PC-3 (cell line): ENCODE measurements around the gene STK25. TPM values are rescaled to one million over a fixed set of nuclear protein-coding genes. Genes with fewer than 3 reads are reported as not detected.

Source experiments
- ATAC-seq: fragments of 200-7000 bp; cut with Tn5 transposase; 2 replicates; pipeline ENCODE4 v1.9.1; 2020; ENCODE audit warnings: mild to moderate bottlenecking, moderate library complexity
- BruUV-seq: library from RNA; stranded (reverse); fragments of 400-500 nt; replicated peaks from 2 replicates; lab custom pipeline; 2021; lab: Mats Ljungman, UMichigan
- CTCF ChIA-PET: fragments of 300-600 bp; sonication (Branson Sonifier 250); formaldehyde crosslinking; loops from one replicate; lab custom pipeline; 2022; ENCODE audit warnings: antibody characterized with exemption; lab: Charles Lee
- POLR2A ChIA-PET: fragments of 300-600 bp; sonication (Branson Sonifier 250); formaldehyde crosslinking; loops from one replicate; lab custom pipeline; 2022; ENCODE audit warnings: antibody characterized with exemption; ENCODE audit not compliant: unreplicated experiment; lab: Charles Lee
- DNase-seq: peaks from one replicate; pipeline ENCODE4 v3.0.0-alpha.2; 2015
- H2AFZ ChIP-seq: fragments of 300-600 bp; sonication (generic); 2 replicates; pipeline ENCODE4 v1.6.0; 2016; ENCODE audit warnings: antibody characterized with exemption, low read length
- H3F3A ChIP-seq: fragments of 300-600 bp; sonication (generic); one replicate; pipeline ENCODE4 v1.6.0; 2017; ENCODE audit warnings: antibody characterized with exemption, low read length, control low read depth, mild to moderate bottlenecking; ENCODE audit not compliant: unreplicated experiment
- H3K27ac ChIP-seq: fragments of 300-600 bp; sonication (generic); 2 replicates; pipeline ENCODE4 v1.5.1; 2016; ENCODE audit warnings: mild to moderate bottlenecking, low read length
- H3K27me3 ChIP-seq: fragments of 300-600 bp; sonication (generic); 2 replicates; pipeline ENCODE4 v1.6.1; 2016; ENCODE audit warnings: low read length, mixed read lengths
- H3K36me3 ChIP-seq: fragments of 300-600 bp; sonication (generic); 2 replicates; pipeline ENCODE4 v1.6.1; 2016; ENCODE audit warnings: low read depth, mixed run types, low read length, mixed read lengths
- H3K4me1 ChIP-seq: fragments of 300-600 bp; sonication (generic); 2 replicates; pipeline ENCODE4 v1.5.1; 2016; ENCODE audit warnings: low read length; ENCODE audit not compliant: insufficient read depth
- H3K4me2 ChIP-seq: fragments of 300-600 bp; sonication (generic); 2 replicates; pipeline ENCODE4 v1.6.0; 2016; ENCODE audit warnings: low read length
- H3K4me3 ChIP-seq: fragments of 300-600 bp; sonication (generic); 2 replicates; pipeline ENCODE4 v1.5.1; 2016; ENCODE audit warnings: mild to moderate bottlenecking, low read length, mixed read lengths
- H3K79me2 ChIP-seq: fragments of 300-600 bp; sonication (generic); 2 replicates; pipeline ENCODE4 v1.6.1; 2017; ENCODE audit warnings: low read length, mixed read lengths
- H3K9ac ChIP-seq: fragments of 300-600 bp; sonication (generic); 2 replicates; pipeline ENCODE4 v1.6.0; 2016; ENCODE audit warnings: mild to moderate bottlenecking, low read length
- H3K9me2 ChIP-seq: fragments of 300-600 bp; sonication (generic); replicated peaks from 2 replicates; pipeline ENCODE4 v1.6.1; 2016; ENCODE audit warnings: mixed run types, low read length, mixed read lengths
- H3K9me3 ChIP-seq: fragments of 300-600 bp; sonication (generic); 2 replicates; pipeline ENCODE4 v1.6.1; 2016; ENCODE audit warnings: low read length, mixed read lengths
- H4K20me1 ChIP-seq: fragments of 300-600 bp; sonication (generic); 2 replicates; pipeline ENCODE4 v1.6.1; 2016; ENCODE audit warnings: low read length, mixed read lengths
- EZH2 ChIP-seq: fragments of 300-600 bp; sonication (generic); IDR thresholded peaks from one replicate; pipeline ENCODE4 v1.6.1; 2017; ENCODE audit warnings: antibody characterized with exemption, mild to moderate bottlenecking, low read length; ENCODE audit not compliant: unreplicated experiment
- EZH2phosphoT487 ChIP-seq: fragments of 300-600 bp; sonication (generic); IDR thresholded peaks from 2 replicates; pipeline ENCODE4 v1.6.1; 2018; ENCODE audit warnings: mild to moderate bottlenecking, antibody characterized with exemption, low read length, borderline replicate concordance
- intact Hi-C: fragments of 100-400 bp; cut with micrococcal nuclease; formaldehyde crosslinking; loops from 2 replicates; pipeline ENCODE4 v1.9.0; 2023
- total RNA-seq: library from RNA; depleted of rRNA; stranded (reverse); fragments of >200 nt; gene quantifications from 2 replicates; pipeline ENCODE4 v1.2.3, GENCODE V29; 2014
- TF ChIP-seq, protein P1 (sequence below): fragments of 300-600 bp; sonication (generic); conservative IDR thresholded peaks from 2 replicates; pipeline ENCODE4 v1.5.1; 2017; ENCODE audit warnings: antibody characterized with exemption, low read depth, mild to moderate bottlenecking, low read length

STK25 gene
- total RNA-seq, 1 experiment from 2014 or later, result 198 TPM

DNA sequence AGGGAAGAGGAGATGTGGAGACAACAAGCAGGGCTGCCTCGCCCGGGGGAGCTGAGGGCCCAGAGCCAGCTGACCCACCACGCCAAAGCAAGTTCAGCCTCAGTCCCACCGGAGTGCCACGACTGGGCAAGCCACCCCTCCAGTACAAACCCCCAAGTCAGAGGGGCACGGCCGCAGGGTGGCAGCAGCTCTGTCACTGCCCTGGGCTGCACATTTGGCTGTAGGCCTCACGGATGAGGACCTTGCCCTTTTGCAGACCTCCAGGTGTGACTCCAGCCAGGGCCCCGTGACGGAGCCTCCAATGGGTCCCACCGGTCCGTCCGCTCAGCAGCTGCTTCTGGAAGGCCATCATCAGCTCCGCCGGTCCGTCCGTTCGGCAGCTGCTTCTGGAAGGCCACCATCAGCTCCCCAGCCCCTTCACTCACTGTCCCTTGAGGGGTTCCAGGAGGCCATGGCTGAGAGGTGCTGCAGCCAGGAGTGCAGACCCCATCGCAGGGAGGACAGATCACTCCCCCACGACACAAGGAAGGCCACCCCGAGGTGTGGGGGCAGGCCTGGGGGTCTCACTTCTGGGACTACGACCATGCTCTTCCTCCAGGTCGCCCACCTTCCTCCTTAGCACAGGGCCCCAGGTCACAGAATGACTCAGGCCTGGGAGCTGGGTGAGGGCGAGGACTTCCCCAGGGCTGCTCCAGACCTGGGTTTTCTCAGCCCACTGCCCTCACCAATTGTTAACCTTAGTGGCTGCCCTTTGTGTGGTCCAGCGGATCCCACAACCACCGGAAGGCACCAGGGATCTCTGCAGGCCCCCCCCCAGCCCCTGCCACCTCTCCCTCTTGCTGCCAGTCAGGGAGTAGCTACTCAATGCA is 24.6 kb upstream of the STK25 start:
- no TSS peak for BruUV-seq
- H3K27ac ChIP-seq, result no peak overlapping the region
- H3K9ac ChIP-seq, result no peak overlapping the region
- no peaks in the 10 kb centered on the region for H3K9me2 ChIP-seq
- ATAC-seq, result no peak
- H2AFZ ChIP-seq, result no peak overlapping the region
- no peak for DNase-seq
- no peaks in the 10 kb centered on the region for H3K79me2 ChIP-seq
- H4K20me1 ChIP-seq, result no peaks in the 10 kb centered on the region
- TF ChIP-seq EZH2 (no peak), EZH2phosphoT487 (no peak)
- TF ChIP-seq, protein P1, sequence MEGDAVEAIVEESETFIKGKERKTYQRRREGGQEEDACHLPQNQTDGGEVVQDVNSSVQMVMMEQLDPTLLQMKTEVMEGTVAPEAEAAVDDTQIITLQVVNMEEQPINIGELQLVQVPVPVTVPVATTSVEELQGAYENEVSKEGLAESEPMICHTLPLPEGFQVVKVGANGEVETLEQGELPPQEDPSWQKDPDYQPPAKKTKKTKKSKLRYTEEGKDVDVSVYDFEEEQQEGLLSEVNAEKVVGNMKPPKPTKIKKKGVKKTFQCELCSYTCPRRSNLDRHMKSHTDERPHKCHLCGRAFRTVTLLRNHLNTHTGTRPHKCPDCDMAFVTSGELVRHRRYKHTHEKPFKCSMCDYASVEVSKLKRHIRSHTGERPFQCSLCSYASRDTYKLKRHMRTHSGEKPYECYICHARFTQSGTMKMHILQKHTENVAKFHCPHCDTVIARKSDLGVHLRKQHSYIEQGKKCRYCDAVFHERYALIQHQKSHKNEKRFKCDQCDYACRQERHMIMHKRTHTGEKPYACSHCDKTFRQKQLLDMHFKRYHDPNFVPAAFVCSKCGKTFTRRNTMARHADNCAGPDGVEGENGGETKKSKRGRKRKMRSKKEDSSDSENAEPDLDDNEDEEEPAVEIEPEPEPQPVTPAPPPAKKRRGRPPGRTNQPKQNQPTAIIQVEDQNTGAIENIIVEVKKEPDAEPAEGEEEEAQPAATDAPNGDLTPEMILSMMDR, result no peak
- no peak overlapping the region for H3K4me3 ChIP-seq
- H3K9me3 ChIP-seq, result no peaks in the 10 kb centered on the region
- no peaks in the 10 kb centered on the region for H3K4me1 ChIP-seq
- CTCF ChIA-PET, result no interaction called here
- no peaks in the 10 kb centered on the region for H3K36me3 ChIP-seq
- POLR2A ChIA-PET, result no interaction called here
- H3K4me2 ChIP-seq, result no peak overlapping the region
- no peaks in the 10 kb centered on the region for H3F3A ChIP-seq
- H3K27me3 ChIP-seq, result no peaks in the 10 kb centered on the region
- intact Hi-C loops, result no loop called here

DNA sequence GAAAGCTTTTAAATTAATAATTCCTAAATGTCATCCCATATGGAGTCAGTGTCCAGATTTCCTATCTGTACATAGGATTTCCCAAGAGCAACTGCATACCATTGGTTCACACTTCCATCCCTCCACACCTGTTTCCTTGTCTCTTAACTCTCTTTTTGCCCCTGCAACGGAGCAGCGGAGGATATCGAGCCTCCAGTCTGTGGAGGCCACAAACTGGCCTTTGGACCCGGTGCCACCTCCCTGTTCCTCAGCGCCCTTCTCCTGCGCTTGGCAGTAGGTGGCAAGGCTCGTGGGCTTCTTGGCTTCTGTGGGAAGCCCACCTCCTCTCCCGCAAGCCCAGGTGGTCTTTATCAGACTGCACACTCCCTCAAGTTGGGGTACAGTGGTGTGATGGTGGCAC is 23.8 kb upstream of the STK25 start:
- Histone ChIP-seq H4K20me1 (no peaks in the 10 kb centered on the region), H3K27ac (no peak overlapping the region), H2AFZ (no peak overlapping the region), H3K79me2 (no peaks in the 10 kb centered on the region), H3K9me2 (no peaks in the 10 kb centered on the region), H3K4me2 (no peak overlapping the region), H3K36me3 (no peaks in the 10 kb centered on the region), H3K27me3 (no peaks in the 10 kb centered on the region), H3K9ac (no peak overlapping the region), H3F3A (no peaks in the 10 kb centered on the region), H3K9me3 (no peaks in the 10 kb centered on the region), H3K4me1 (no peaks in the 10 kb centered on the region), H3K4me3 (no peak overlapping the region)
- TF ChIP-seq EZH2phosphoT487 (no peak), EZH2 (no peak)
- TF ChIP-seq, protein P1, result no peak
- no peak for DNase-seq
- ChIA-PET CTCF (no interaction called here), POLR2A (no interaction called here)
- intact Hi-C loops, result no loop called here
- no TSS peak for BruUV-seq
- ATAC-seq, result no peak

DNA sequence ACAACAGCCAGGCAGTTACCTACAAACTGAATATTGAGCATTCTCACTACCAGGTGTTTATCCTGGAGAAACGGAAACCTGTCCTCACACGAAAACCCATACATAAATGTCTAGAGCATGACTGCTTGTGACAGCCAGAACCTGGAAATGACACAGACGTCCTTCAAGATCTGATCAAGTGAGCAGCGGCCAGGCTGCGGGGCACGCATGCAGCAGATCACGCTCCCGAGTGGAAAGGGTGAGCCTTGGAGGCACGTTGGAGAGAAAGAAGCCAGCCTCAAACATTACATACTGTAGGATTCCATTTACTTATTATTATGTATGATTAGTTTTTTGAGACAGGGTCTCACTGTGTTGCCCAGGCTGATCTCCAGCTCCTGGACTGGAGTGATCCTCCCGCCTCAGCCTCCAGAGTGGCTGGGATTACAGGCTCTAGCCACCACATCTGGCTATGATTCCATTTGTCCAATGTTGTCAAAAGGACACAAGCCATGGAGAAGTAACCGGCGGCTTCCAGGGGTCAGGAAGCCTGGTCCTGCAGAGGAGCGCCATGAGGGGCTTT is 22.9 kb upstream of the STK25 start:
- no TSS peak for BruUV-seq
- CTCF ChIA-PET, result no interaction called here

More for the DNA sequence above, 22.9 kb upstream of the STK25 start:
- Histone ChIP-seq H3F3A (no peaks in the 10 kb centered on the region), H3K27ac (no peak overlapping the region), H3K4me3 (no peak overlapping the region), H3K9me3 (no peaks in the 10 kb centered on the region), H3K9me2 (no peaks in the 10 kb centered on the region), H3K79me2 (no peaks in the 10 kb centered on the region), H3K9ac (no peak overlapping the region), H3K36me3 (no peaks in the 10 kb centered on the region), H3K4me1 (no peaks in the 10 kb centered on the region), H4K20me1 (no peaks in the 10 kb centered on the region), H2AFZ (no peak overlapping the region), H3K4me2 (no peak overlapping the region), H3K27me3 (no peaks in the 10 kb centered on the region)
- DNase-seq (no peak), ATAC-seq (no peak)
- POLR2A ChIA-PET, result no interaction called here
- intact Hi-C loops, result no loop called here
- TF ChIP-seq, protein P1, result no peak
